ENCODE data around the gene GALNT16.

- no peak for TF ChIP-seq EZH2 (IDR thresholded peaks at IDR 0.05; ENCODE audit: borderline replicate concordance, insufficient read depth, low read depth, low read length, poor library complexity, severe bottlenecking)
- TF ChIP-seq, protein P1, sequence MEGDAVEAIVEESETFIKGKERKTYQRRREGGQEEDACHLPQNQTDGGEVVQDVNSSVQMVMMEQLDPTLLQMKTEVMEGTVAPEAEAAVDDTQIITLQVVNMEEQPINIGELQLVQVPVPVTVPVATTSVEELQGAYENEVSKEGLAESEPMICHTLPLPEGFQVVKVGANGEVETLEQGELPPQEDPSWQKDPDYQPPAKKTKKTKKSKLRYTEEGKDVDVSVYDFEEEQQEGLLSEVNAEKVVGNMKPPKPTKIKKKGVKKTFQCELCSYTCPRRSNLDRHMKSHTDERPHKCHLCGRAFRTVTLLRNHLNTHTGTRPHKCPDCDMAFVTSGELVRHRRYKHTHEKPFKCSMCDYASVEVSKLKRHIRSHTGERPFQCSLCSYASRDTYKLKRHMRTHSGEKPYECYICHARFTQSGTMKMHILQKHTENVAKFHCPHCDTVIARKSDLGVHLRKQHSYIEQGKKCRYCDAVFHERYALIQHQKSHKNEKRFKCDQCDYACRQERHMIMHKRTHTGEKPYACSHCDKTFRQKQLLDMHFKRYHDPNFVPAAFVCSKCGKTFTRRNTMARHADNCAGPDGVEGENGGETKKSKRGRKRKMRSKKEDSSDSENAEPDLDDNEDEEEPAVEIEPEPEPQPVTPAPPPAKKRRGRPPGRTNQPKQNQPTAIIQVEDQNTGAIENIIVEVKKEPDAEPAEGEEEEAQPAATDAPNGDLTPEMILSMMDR (IDR thresholded peaks at IDR 0.05): no peak
Observed at GRCh38 chr14:69405762-69406161, 145.8 kb downstream of the GALNT16 start.
